Subcutaneous adipose tissue (tissue), 4 donors: ENCODE data around the gene AASDHPPT. TPM values are rescaled to one million over a fixed set of nuclear protein-coding genes. Genes with fewer than 3 reads are reported as not detected.

Experiments
- CTCF ChIP-seq: fragments of 450-650 bp; IDR thresholded peaks from one replicate; pipeline ENCODE4 v1.5.1; 2016; ENCODE audit warnings: low read depth, mild to moderate bottlenecking, control low read depth, antibody characterized with exemption, moderate library complexity
- total RNA-seq, 4 donors: library from RNA; depleted of rRNA; stranded (reverse); fragments of >200 nt; gene quantifications; one replicate each; pipeline ENCODE4 v1.1.0, GENCODE V29; 2016

AASDHPPT gene
- total RNA-seq, 4 donors from 2014 or later = 31.4 to 47.6 (median 37.0) TPM

DNA sequence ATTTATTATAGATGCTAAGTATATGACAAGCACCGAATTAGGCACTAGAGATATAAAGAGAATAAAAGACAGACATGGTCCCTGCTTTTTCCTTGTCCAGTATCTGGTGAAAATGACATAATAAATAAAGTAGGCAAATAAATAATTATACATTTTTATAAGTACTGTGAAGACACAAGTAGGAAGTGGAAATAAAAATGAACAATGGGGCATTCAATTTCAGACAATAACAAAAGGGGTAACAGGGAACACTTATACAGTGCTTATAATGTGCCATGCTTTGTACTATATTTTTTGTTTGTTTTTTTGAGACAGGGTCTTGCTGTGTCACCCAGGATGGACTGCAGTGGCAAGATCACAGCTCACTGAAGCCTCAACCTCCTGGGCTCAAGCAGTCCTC is 4.7 kb upstream of the AASDHPPT start:
- no peak for TF ChIP-seq CTCF

GRCh38 chr11:106076171-106076918 is 1.1 kb upstream of the AASDHPPT start:
- TF ChIP-seq CTCF = no peak

DNA sequence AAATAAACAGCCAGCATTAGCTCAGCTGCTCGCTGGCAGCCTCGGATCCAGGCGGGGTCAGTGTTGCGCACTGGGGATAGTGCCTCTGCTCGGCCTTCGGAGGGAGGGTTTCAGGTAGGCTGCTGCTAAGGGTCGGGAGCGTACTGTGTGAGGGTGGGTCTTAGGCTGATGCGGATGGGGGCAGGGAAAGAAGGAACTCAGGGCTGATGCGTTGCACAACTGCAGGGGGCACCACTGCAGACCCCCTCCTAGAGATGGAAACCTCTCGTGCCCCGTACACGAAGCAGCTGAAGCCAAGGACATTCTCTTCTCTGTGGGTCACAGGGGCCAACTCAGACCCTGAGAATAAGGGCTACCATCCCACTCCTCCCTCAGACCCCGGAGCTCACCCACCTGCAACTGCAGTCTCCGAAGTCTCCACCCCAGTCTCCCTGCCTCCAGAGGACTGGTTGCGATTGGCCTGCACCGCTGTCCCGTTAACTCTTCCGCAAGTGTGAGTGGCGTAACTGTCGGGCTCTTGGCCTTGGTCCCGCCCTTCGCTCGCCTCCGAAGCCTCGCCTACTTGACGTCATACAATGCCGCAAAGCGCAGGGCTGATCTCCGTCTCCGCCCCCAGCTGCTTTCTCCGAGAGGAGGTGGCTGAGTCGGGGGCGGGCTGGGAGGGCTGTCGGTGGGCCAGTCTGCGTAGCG is 398 bp upstream of the AASDHPPT start, which contains the start of gene KBTBD3:
Gene KBTBD3 (minus strand): TSS at position 429 of the 690 bp plus-strand sequence. CDS start 18,250 bp downstream, outside the sequence.
- no peak for TF ChIP-seq CTCF

DNA sequence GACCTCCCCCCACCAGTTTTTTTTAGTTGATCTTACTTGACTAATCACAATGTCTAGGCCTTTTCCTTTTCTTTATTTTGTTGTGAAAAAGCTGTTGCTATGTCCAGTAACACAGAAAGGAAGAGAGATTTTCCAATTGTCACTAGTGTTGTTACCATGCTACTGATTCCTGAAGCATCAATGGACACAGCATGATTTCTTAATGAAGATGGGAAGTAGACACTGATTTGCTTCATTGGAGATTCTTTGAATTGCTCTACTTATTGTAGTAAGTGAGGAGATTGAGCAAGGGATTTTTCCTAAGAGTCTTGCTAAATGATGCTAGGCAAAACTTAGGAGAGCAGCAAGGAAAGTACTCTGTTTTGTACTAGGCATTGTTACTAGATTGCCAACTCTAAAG is 4.6 kb downstream of the AASDHPPT start:
- TF ChIP-seq CTCF = no peak

- TF ChIP-seq CTCF = no peak
Measured at GRCh38 chr11:106086135-106086534, 8.7 kb downstream of the AASDHPPT start.

GRCh38 chr11:106086850-106087249 is 9.4 kb downstream of the AASDHPPT start:
- no peak for TF ChIP-seq CTCF

GRCh38 chr11:106087815-106088435 is 10.5 kb downstream of the AASDHPPT start:
- TF ChIP-seq CTCF = no peak
